Glutamatergic neuron (in vitro differentiated cells): ENCODE data around the gene CSAG1. TPM values are rescaled to one million over a fixed set of nuclear protein-coding genes. Genes with fewer than 3 reads are reported as not detected.
"Not testable (repeated sequence)": the region's sequence is repeated elsewhere in the genome, so short reads cannot be mapped to it uniquely, and the experiment has no call there.

Experiments used
- DNase-seq: peaks from one replicate; pipeline ENCODE4 v3.0.0; 2022
- H3K27ac Mint-ChIP-seq: one replicate; pipeline ENCODE4 v1.8.0; 2020; ENCODE audit warnings: mild to moderate bottlenecking, mixed read lengths, inconsistent platforms; ENCODE audit not compliant: unreplicated experiment
- H3K27me3 Mint-ChIP-seq: one replicate; pipeline ENCODE4 v1.8.0; 2020; ENCODE audit warnings: mild to moderate bottlenecking, moderate library complexity, mixed read lengths, inconsistent platforms; ENCODE audit not compliant: unreplicated experiment
- H3K36me3 Mint-ChIP-seq: one replicate; pipeline ENCODE4 v1.8.0; 2020; ENCODE audit warnings: mild to moderate bottlenecking, mixed read lengths, inconsistent platforms; ENCODE audit not compliant: unreplicated experiment
- H3K4me1 Mint-ChIP-seq: one replicate; pipeline ENCODE4 v1.8.0; 2020; ENCODE audit warnings: mild to moderate bottlenecking, low read depth, mixed read lengths, inconsistent platforms; ENCODE audit not compliant: unreplicated experiment
- H3K4me3 Mint-ChIP-seq: one replicate; pipeline ENCODE4 v1.8.0; 2020; ENCODE audit warnings: mild to moderate bottlenecking, mixed read lengths, inconsistent platforms; ENCODE audit not compliant: unreplicated experiment
- H3K9me3 Mint-ChIP-seq: one replicate; pipeline ENCODE4 v1.8.0; 2020; ENCODE audit warnings: mild to moderate bottlenecking, moderate library complexity, mixed read lengths, inconsistent platforms; ENCODE audit not compliant: unreplicated experiment
- total RNA-seq: library from RNA; stranded (reverse); fragmentation: NEBNext Ultra II Directional; extraction: Animal tissue kit (Norgen Biotek cat#: 25700); gene quantifications from one replicate; pipeline ENCODE4 v1.2.1, GENCODE V29; 2021; ENCODE audit not compliant: unreplicated experiment
- TF ChIP-seq, protein P1 (sequence below): fragments of 200-600 bp; sonication (generic); IDR thresholded peaks from one replicate; pipeline ENCODE4 v1.5.0; 2021; ENCODE audit not compliant: partially characterized antibody, unreplicated experiment

Gene CSAG1
- total RNA-seq, 1 donor from 2014 or later, result 0.98 TPM

GRCh38 chrX:152738560-152738959 lies 5.0 kb upstream of the CSAG1 start:
- Mint-ChIP-seq H3K9me3 (peaks cover 1% of the 10 kb centered on the region), H3K27me3 (no peaks in the 10 kb centered on the region), H3K4me1 (no peaks in the 10 kb centered on the region), H3K27ac (no peak overlapping the region), H3K4me3 (no peak overlapping the region), H3K36me3 (no peaks in the 10 kb centered on the region)
- no peak for DNase-seq
- TF ChIP-seq, protein P1, sequence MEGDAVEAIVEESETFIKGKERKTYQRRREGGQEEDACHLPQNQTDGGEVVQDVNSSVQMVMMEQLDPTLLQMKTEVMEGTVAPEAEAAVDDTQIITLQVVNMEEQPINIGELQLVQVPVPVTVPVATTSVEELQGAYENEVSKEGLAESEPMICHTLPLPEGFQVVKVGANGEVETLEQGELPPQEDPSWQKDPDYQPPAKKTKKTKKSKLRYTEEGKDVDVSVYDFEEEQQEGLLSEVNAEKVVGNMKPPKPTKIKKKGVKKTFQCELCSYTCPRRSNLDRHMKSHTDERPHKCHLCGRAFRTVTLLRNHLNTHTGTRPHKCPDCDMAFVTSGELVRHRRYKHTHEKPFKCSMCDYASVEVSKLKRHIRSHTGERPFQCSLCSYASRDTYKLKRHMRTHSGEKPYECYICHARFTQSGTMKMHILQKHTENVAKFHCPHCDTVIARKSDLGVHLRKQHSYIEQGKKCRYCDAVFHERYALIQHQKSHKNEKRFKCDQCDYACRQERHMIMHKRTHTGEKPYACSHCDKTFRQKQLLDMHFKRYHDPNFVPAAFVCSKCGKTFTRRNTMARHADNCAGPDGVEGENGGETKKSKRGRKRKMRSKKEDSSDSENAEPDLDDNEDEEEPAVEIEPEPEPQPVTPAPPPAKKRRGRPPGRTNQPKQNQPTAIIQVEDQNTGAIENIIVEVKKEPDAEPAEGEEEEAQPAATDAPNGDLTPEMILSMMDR, result no peak

- not testable (repeated sequence) for H3K27me3 Mint-ChIP-seq, H3K9me3 Mint-ChIP-seq, H3K4me3 Mint-ChIP-seq, DNase-seq, H3K36me3 Mint-ChIP-seq, H3K4me1 Mint-ChIP-seq, H3K27ac Mint-ChIP-seq
These were observed 3.0 kb upstream of the CSAG1 start for GRCh38 chrX:152736528-152736927.

GRCh38 chrX:152735860-152736511 lies 2.5 kb upstream of the CSAG1 start:
- TF ChIP-seq, protein P1, result no peak
- no peaks in the 10 kb centered on the region for H3K4me1 Mint-ChIP-seq
- DNase-seq, result no peak
- no peaks in the 10 kb centered on the region for H3K27me3 Mint-ChIP-seq
- no peaks in the 10 kb centered on the region for H3K36me3 Mint-ChIP-seq
- H3K4me3 Mint-ChIP-seq, result no peak overlapping the region
- H3K27ac Mint-ChIP-seq, result no peak overlapping the region
- H3K9me3 Mint-ChIP-seq, result peaks cover 1% of the 10 kb centered on the region

DNA sequence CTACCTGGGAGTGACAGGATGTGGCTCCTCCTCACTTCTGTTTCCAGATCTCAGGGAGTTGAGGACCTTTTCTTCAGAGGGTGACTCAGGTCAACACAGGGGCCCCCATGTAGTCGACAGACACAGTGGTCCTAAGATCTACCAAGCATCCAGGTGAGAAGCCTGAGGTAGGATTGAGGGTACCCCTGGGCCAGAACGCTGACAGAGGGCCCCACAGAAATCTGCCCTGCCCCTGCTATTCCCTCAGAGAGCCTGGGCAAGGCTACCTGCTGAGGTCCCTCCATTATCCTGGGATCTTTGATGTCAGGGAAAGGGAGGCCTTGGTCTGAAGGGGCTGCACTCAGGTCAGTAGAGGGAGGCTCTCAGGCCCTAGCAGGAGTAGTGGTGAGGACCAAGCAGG lies 1.6 kb upstream of the CSAG1 start:
- Mint-ChIP-seq H3K4me3 (no peak overlapping the region), H3K4me1 (no peaks in the 10 kb centered on the region), H3K36me3 (no peaks in the 10 kb centered on the region), H3K27me3 (no peaks in the 10 kb centered on the region), H3K27ac (no peak overlapping the region), H3K9me3 (peaks cover 1% of the 10 kb centered on the region)
- DNase-seq, result no peak
- TF ChIP-seq, protein P1, result no peak

DNA sequence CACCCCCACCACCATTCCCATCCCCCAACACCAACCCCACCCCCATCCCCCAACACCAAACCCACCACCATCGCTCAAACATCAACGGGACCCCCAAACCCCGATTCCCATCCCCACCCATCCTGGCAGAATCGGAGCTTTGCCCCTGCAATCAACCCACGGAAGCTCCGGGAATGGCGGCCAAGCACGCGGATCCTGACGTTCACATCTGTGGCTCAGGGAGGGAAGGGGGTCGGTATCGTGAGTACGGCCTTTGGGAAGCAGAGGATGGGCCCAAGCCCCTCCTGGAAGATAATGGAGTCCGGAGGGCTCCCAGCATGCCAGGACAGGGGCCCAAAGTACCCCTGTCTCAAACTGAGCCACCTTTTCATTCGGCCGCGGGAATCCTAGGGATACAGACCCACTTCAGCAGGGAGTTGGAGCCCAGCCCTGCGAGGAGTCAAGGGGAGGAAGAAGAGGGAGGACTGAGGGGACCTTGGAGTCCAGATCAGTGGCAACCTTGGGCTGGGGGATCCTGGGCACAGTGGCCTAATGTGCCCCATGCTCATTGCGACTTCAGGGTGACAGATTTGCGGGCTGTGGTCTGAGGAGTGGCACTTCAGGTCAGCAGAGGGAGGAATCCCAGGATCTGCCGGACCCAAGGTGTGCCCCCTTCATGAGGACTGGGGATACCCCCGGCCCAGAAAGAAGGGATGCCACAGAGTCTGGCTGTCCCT lies 780 bp upstream of the CSAG1 start:
- not testable (repeated sequence) for H3K9me3 Mint-ChIP-seq, H3K27ac Mint-ChIP-seq, H3K27me3 Mint-ChIP-seq, H3K4me3 Mint-ChIP-seq, H3K4me1 Mint-ChIP-seq, DNase-seq, H3K36me3 Mint-ChIP-seq

GRCh38 chrX:152725409-152725808 lies 8.1 kb downstream of the CSAG1 start:
- TF ChIP-seq, protein P1, result no peak
- H3K36me3 Mint-ChIP-seq, result no peaks in the 10 kb centered on the region
- no peak overlapping the region for H3K4me3 Mint-ChIP-seq
- DNase-seq, result no peak
- H3K27ac Mint-ChIP-seq, result no peak overlapping the region
- no peaks in the 10 kb centered on the region for H3K9me3 Mint-ChIP-seq
- no peaks in the 10 kb centered on the region for H3K4me1 Mint-ChIP-seq
- H3K27me3 Mint-ChIP-seq, result no peaks in the 10 kb centered on the region

GRCh38 chrX:152713815-152714787 lies 19.4 kb downstream of the CSAG1 start, which contains the start of gene MAGEA2B:
MAGEA2B (plus strand) TSS chrX:152714628; CDS start chrX:152717107, 2,479 bp downstream.
- not testable (repeated sequence) for H3K4me1 Mint-ChIP-seq, H3K27me3 Mint-ChIP-seq, DNase-seq, H3K4me3 Mint-ChIP-seq, H3K9me3 Mint-ChIP-seq, H3K27ac Mint-ChIP-seq, H3K36me3 Mint-ChIP-seq

DNA sequence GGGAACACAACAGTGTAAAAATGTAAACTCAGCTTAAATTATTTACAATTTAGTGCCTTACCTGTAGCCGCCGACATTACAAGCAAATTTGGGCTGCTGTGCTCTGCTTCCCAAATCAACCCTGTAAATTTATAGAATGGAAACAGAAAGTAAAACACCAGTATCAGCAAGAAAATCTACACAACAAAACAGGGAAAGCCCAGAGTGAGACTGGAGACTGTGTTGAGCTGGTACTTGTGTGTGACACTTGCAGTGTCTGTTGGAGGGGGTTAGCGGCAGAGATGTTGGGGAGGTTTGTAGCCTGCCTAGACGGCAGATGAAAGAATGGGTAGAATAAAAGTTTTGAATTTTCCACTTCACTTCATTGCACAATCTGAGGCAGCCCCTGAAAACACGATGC lies 20.3 kb downstream of the CSAG1 start:
- not testable (repeated sequence) for H3K4me3 Mint-ChIP-seq, H3K36me3 Mint-ChIP-seq, H3K4me1 Mint-ChIP-seq, H3K27ac Mint-ChIP-seq, H3K9me3 Mint-ChIP-seq, H3K27me3 Mint-ChIP-seq, DNase-seq
